Activated T-helper 2 cell treated with anti-CD3 and anti-CD28 coated beads, Interferon-gamma antibody, Interleukin-2, Interleukin-4, amounts not matched to agents 10 μg/mL and 5 μg/mL and 100 μg/mL, durations not matched to agents 14 hours and 24 hours and 36 hours (primary cell): ENCODE results near the gene DLX1. TPM values are rescaled to one million over a fixed set of nuclear protein-coding genes. Genes with fewer than 3 reads are reported as not detected.
A peak's percentile ranks its signal among the peaks of the same experiment; 100 is the strongest.

Experiments
- DNase-seq: peaks from one replicate; pipeline ENCODE4 v3.0.0; 2021; ENCODE audit warnings: low spot score
- H3K27ac Mint-ChIP-seq: one replicate; pipeline ENCODE4 v1.8.0; 2021; ENCODE audit warnings: mixed read lengths
- H3K27me3 Mint-ChIP-seq: one replicate; pipeline ENCODE4 v1.8.0; 2021; ENCODE audit warnings: low read depth, mixed read lengths
- H3K36me3 Mint-ChIP-seq: one replicate; pipeline ENCODE4 v1.8.0; 2021; ENCODE audit warnings: low read depth, mixed read lengths
- H3K4me1 Mint-ChIP-seq: one replicate; pipeline ENCODE4 v1.8.0; 2021; ENCODE audit warnings: low read depth, mixed read lengths
- H3K4me3 Mint-ChIP-seq: one replicate; pipeline ENCODE4 v1.8.0; 2021; ENCODE audit warnings: low read depth, mild to moderate bottlenecking, moderate library complexity, mixed read lengths
- H3K9me3 Mint-ChIP-seq: one replicate; pipeline ENCODE4 v1.8.0; 2021; ENCODE audit warnings: mixed read lengths
- intact Hi-C: fragments of 100-400 bp; cut with micrococcal nuclease; formaldehyde crosslinking; loops from one replicate; pipeline ENCODE4 v1.15.1; 2023
- total RNA-seq: library from RNA; stranded (reverse); gene quantifications from 2 replicates; pipeline ENCODE4 v1.2.3, GENCODE V29; 2022

DLX1 gene
- total RNA-seq, 1 donor from 2014 or later = 0.09 TPM

- H3K4me3 Mint-ChIP-seq = no peak overlapping the region
- H3K27ac Mint-ChIP-seq = peak overlapping the region; percentile 15
- DNase-seq = no peak
- no peaks in the 10 kb centered on the region for H3K9me3 Mint-ChIP-seq
- intact Hi-C loops = loop anchor here (1.0 to 5.0 kb wide), 4 partner anchors 9 to 1381 kb away; partner anchors contain the start of gene DLX2
- H3K36me3 Mint-ChIP-seq = peaks cover 9% of the 10 kb centered on the region
- peaks cover 21% of the 10 kb centered on the region for H3K4me1 Mint-ChIP-seq
- H3K27me3 Mint-ChIP-seq = peaks cover 82% of the 10 kb centered on the region
Measured at GRCh38 chr2:172092716-172093415, 7.6 kb downstream of the DLX1 start.

GRCh38 chr2:172093416-172094293 is 8.3 kb downstream of the DLX1 start:
- DNase-seq = no peak
- Mint-ChIP-seq H3K27me3 (peaks cover 78% of the 10 kb centered on the region), H3K36me3 (peaks cover 7% of the 10 kb centered on the region), H3K9me3 (no peaks in the 10 kb centered on the region), H3K27ac (peak overlapping the region; percentile 15), H3K4me3 (no peak overlapping the region), H3K4me1 (peaks cover 21% of the 10 kb centered on the region)
- intact Hi-C loops = loop anchor here (1.0 to 5.0 kb wide), 3 partner anchors 9 to 1381 kb away; no protein-coding TSS in a partner anchor

GRCh38 chr2:172094294-172095145 is 9.2 kb downstream of the DLX1 start:
- H3K4me1 Mint-ChIP-seq = peaks cover 22% of the 10 kb centered on the region
- H3K9me3 Mint-ChIP-seq = no peaks in the 10 kb centered on the region
- H3K27ac Mint-ChIP-seq = no peak overlapping the region
- H3K36me3 Mint-ChIP-seq = peaks cover 9% of the 10 kb centered on the region
- no peak for DNase-seq
- peak overlapping the region; percentile 8 for H3K4me3 Mint-ChIP-seq
- intact Hi-C loops = loop anchor here (5.0 kb wide), 1 partner anchor 1382 kb away; no protein-coding TSS in a partner anchor
- peaks cover 78% of the 10 kb centered on the region for H3K27me3 Mint-ChIP-seq

- Mint-ChIP-seq H3K9me3 (no peaks in the 10 kb centered on the region), H3K27me3 (peaks cover 73% of the 10 kb centered on the region), H3K27ac (peak overlapping the region; percentile 6), H3K4me1 (peaks cover 22% of the 10 kb centered on the region), H3K36me3 (peaks cover 7% of the 10 kb centered on the region), H3K4me3 (peak overlapping the region; percentile 37)
- intact Hi-C loops = no loop called here
- DNase-seq = no peak
Measured at GRCh38 chr2:172095146-172095904, 10.0 kb downstream of the DLX1 start.

- peaks cover 69% of the 10 kb centered on the region for H3K27me3 Mint-ChIP-seq
- DNase-seq = no peak
- intact Hi-C loops = no loop called here
- H3K9me3 Mint-ChIP-seq = no peaks in the 10 kb centered on the region
- peaks cover 7% of the 10 kb centered on the region for H3K36me3 Mint-ChIP-seq
- H3K27ac Mint-ChIP-seq = peak overlapping the region; percentile 6
- peaks cover 26% of the 10 kb centered on the region for H3K4me1 Mint-ChIP-seq
- no peak overlapping the region for H3K4me3 Mint-ChIP-seq
Measured at GRCh38 chr2:172095905-172096625, 10.8 kb downstream of the DLX1 start.

- Mint-ChIP-seq H3K27me3 (peaks cover 70% of the 10 kb centered on the region), H3K27ac (no peak overlapping the region), H3K36me3 (peaks cover 7% of the 10 kb centered on the region), H3K4me3 (peak overlapping the region; percentile 35), H3K9me3 (no peaks in the 10 kb centered on the region), H3K4me1 (peaks cover 32% of the 10 kb centered on the region)
- intact Hi-C loops = no loop called here
- DNase-seq = no peak
Measured at GRCh38 chr2:172096626-172097547, 11.6 kb downstream of the DLX1 start.

GRCh38 chr2:172097557-172098131 is 12.3 kb downstream of the DLX1 start:
- intact Hi-C loops = no loop called here
- Mint-ChIP-seq H3K36me3 (peaks cover 7% of the 10 kb centered on the region), H3K9me3 (no peaks in the 10 kb centered on the region), H3K27me3 (peaks cover 67% of the 10 kb centered on the region), H3K4me1 (peaks cover 36% of the 10 kb centered on the region), H3K4me3 (no peak overlapping the region), H3K27ac (no peak overlapping the region)
- DNase-seq = no peak

- intact Hi-C loops = no loop called here
- Mint-ChIP-seq H3K9me3 (no peaks in the 10 kb centered on the region), H3K4me3 (peak overlapping the region; percentile 26), H3K4me1 (peaks cover 36% of the 10 kb centered on the region), H3K36me3 (peaks cover 7% of the 10 kb centered on the region), H3K27me3 (peaks cover 65% of the 10 kb centered on the region), H3K27ac (peak overlapping the region; percentile 1)
- DNase-seq = no peak
Measured at GRCh38 chr2:172098287-172098649, 13.0 kb downstream of the DLX1 start.

GRCh38 chr2:172098650-172099471 is 13.6 kb downstream of the DLX1 start:
- Mint-ChIP-seq H3K36me3 (peaks cover 7% of the 10 kb centered on the region), H3K4me3 (peak overlapping the region; percentile 26), H3K9me3 (no peaks in the 10 kb centered on the region), H3K27me3 (peaks cover 65% of the 10 kb centered on the region), H3K4me1 (peaks cover 41% of the 10 kb centered on the region), H3K27ac (peak overlapping the region; percentile 1)
- intact Hi-C loops = no loop called here
- no peak for DNase-seq

GRCh38 chr2:172099472-172100079 is 14.3 kb downstream of the DLX1 start:
- H3K4me3 Mint-ChIP-seq = no peak overlapping the region
- H3K27ac Mint-ChIP-seq = no peak overlapping the region
- no peak for DNase-seq
- intact Hi-C loops = no loop called here
- peaks cover 46% of the 10 kb centered on the region for H3K4me1 Mint-ChIP-seq
- H3K9me3 Mint-ChIP-seq = no peaks in the 10 kb centered on the region
- peaks cover 66% of the 10 kb centered on the region for H3K27me3 Mint-ChIP-seq
- H3K36me3 Mint-ChIP-seq = peaks cover 7% of the 10 kb centered on the region
